CMK (cell line): ENCODE results near the gene PRSS12.

ENCODE experiments used
- DNase-seq: peaks from one replicate; pipeline ENCODE4 v3.0.0-alpha.2; 2010; ENCODE audit warnings: low read depth

The PRSS12 gene

DNA sequence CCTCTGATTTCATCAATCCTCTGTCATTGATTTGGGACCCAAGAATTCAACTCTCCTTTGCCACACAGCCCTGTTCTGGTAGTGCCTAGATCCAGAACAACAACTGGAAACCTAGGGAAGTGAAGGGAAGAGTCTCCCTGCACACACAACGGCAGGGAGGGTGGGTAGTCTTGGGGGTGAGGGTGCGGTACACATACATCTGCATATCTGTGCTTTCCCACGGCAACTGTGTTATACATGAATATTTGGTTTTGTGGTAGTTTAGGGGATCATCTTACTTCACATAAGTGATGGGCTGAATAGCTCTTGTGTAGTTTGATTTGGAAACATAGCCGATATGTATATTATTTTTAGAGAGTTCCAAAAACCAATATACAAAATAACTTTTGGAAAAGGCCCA, 3.3 kb upstream of the PRSS12 start:
- no peak for DNase-seq

DNA sequence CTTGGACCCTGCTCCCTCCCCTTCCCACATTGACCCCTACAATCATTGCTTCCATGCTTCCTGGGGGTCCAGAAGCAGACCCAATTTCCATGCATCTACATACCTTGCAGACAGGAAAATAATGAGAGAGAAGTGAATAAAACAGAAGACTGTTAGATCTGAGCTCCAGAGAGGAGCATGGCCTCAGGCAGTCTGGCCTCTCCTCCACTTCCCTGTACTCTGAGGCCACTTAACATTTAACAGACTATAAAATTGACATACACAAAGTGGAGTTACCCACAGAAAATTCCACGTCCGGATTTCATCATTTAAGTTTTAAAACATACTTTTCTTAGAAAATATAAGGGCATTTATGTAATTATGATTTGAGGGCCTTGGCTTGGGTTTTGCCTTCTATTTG, 2.1 kb upstream of the PRSS12 start:
- DNase-seq, result no peak

DNA sequence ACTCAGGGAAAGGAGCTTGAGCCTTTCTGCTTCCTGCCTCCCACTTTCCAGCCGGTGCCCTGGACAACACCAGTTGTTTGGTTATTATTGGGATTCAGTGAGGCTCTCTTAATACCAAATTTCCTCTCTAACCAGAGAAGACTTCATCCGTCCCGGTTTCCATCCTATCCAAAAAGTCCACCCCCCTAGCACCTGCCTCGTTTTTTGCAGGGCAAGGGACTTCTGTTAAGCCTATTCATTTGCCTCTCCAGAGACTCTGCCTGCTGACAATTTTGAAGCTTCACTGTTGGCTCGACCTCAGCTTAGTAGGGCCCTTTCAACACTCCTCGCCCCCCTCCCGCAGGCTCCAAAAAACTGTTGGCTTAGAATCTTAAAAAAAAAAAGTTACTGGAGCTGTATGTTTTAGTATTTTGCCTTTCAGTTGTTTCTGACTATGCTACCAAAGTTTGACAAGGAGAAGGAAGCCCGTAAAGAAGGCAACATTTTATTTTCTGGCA, 779 bp upstream of the PRSS12 start:
- no peak for DNase-seq

DNA sequence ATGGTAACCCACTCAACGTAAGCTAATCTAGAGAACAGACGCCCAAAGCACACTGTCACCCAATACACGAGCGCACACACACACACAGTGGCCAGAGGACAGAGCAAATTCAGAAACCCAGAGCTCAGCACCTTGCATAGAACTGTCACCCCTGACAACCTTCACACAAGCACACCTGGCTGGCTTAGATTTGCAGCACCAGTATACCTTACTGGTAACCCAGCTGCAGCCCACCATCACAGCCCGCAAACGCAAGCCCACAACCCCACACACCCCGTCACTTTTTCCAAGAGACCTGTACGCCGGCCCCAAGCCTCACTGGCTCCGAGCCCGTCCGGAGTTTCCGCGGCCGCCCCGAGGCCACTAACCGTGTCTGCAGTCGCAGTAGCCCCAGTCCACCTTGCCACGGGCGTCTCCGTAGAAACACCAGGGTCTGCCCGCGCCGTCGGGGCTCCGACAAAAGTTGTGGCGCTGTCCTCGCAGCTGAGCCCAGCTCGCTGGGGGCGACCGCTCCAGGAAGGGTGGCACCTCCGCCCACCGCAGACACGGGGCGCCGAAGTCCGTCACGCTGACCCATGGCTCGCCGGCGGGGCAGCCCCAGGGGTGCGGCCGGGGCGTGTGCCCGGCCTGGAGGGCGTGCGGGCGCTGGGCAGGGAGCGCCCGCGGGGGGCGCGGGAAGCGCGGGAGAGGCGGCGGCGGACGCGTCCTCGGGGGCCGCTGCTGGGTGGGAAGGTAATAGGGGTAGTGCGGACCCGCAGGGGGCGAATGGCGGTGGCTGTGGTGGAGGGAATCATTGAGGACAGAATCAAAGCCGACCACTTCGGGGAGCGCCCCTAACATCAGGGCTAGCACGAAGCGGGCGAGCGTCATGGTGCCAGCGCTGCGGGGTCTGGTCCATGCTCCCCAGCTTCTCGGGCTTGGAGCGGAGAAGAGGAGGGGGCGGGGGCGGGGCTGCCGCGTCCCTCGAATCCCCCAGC, 664 bp downstream of the PRSS12 start:
- no peak for DNase-seq

DNA sequence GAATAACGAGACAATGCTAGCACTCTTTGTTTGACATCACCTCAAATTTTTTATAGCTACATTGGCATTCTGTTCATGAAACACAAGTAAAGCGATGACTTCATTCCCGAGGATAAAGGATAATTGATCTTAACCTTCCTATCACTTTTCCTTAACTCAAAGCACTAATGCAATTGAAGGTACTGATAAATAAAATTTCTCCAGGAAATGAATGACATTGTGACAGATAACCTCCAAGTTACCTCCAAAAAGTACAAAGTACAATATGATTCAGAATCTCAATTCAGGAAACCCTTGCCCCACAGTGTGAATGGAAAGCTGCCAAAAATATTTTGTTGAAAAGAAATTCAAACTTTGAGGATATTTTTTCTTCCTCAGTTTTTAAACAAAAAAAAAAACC, 1.8 kb downstream of the PRSS12 start:
- DNase-seq, result no peak

DNA sequence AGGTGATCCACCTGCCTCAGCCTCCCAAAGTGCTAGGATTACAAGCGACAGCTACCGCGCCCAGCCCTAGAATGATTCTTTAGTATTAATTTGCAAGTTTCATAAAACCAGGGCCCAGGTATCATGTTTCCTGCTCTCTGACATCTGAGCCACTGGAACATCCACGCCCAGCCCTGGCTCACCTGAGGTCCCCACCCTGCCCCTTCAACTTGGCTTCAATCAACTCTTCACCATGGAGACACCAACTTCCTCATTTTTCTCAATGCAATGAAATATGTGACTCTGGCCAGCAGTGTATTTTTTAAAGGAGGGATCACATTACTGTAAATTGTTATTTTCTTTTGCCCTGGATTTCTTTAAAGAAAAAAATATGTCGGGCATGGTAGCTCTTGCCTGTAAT, 3.9 kb downstream of the PRSS12 start:
- DNase-seq, result no peak

DNA sequence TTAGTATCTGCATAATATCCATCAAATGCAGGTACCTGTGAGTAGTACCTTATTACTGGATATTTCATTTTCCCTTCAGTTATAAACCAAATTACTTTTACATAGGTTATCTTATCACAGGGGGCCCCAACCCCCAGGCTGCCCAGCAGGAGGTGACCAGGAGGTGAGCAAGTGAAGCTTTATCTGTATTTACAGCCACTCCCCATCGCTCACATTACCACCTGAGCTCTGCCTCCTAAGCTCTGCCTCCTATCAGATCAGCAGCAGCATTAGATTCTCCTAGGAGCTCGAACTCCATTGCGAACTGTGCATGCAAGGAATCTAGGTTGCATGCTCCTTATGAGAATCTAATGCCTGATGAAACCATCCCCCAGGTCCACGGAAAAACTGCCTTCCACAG, 6.3 kb downstream of the PRSS12 start:
- DNase-seq, result no peak

DNA sequence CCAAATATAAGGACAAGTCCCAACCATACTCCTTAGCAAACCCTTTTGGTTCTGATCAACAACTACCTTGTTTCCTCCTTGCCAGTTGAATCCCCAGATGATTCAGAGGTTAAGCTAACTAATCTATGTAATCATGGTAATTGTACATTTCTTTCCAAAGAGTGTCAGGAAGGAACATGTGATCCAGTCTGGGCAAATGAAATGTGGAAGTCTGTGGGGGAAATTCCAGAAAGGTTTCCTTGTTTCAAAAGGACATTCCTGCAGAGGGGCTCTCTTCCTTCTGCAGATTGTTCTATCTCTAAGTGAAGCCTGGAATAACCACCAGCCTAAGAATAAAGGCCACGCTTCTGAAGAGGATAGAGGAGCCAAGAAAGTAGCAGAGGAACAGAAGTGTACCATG, 7.0 kb downstream of the PRSS12 start:
- no peak for DNase-seq

DNA sequence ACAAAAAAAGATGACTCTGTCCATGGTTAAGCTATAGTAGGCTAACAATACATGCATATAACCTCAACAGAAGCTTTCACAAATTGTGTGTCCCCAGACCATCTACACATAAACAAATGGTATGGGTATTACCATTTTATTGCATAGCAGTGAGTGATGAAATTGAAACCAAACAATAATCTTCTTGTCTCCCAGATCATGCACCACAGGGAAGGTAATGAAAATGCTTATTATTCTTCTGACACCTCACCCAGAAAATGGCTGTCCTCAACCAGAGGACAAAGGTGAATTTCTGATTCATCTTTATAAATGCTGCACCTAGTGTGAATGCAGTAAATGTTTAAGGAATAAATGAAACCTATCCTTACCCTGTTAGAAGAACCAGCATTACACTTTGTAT, 8.0 kb downstream of the PRSS12 start:
- no peak for DNase-seq

DNA sequence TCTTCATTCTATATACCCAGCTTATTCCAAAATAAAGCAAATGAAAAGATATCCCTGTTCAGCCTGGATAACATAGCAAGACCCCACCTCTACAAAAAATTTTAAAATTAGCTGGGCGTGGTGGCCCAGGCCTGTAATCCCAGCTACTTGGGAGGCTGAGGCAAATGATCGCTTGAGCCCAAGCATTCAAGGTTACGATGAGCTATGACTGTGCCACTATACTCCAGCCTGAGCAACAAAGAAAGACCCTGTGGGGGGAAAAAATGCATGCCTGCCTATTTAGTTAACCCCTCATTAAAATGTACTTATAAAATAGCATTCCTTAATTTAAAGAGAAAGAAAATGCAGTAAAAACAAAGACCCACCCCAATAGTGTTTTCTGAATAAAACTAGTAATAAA, 9.3 kb downstream of the PRSS12 start:
- DNase-seq, result no peak

DNA sequence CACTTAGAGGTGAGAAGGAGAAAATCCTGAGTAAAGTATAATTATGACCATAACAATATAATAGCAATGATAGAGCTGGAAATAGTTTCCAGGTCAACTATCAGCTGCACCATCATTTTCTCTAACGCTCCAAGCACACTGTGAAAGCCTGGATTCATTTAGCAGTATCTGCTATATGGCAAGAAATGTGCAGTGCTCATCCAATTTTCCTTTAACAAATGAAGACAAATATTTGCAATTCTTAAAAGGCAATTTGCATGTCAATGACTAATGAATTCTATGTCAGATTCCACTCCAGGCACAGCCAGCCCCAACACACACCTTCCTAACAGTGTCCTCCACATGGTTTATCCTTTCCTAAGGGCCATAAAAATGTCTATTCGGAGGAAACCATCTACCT, 12.7 kb downstream of the PRSS12 start:
- no peak for DNase-seq

DNA sequence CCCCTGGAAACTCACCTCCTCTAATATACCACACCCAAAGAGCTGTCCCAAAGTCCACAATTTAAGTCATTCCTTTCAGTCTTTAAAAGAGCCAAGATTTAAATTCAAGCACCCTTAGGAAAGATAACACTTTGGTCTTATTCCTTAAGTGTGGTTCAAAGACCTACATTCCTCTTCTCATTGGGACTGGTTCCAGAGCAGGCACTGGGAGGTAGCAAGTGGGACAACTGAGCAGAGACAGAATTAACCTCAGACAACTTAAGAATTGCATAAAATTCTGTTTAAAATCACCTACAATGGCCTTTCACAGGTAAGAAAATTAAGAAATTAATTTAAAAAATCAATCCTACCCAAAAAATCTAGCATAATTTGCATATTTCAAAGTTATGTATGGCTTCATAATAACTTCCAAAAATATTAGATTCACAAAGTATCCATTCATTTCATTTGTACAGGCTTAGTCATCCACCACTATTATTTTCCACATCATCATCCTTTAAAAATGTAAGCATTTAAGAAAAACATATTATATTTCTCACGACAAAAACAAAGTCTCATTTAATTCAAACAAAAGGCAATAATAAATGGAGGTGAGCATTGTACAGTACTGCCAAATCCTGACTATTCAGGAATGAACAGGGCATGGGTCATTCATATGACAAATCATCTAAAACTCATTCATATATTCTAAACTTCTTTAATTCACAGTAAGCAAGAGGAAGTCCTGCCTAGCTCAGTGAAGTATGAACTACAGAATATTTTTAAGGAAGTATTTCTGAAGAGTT, 13.6 kb downstream of the PRSS12 start:
- DNase-seq, result no peak

DNA sequence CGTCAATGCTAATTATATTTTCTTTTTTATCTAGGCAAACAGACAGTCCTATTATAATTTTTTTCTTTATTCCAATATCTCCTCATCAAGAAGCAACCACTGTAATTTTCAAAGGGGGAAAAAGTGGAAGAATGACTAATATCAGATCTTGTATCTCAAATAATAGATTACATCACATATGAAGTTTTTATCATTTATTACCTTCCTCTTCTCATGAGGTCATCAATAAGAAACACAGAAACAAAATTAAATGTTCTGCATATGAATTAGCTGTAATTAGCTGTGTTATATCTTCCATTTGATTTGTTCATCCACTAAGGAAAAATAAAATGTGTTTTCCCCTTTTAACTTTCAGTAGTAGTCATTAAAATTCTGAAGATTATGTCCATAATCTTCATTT, 14.3 kb downstream of the PRSS12 start:
- no peak for DNase-seq

DNA sequence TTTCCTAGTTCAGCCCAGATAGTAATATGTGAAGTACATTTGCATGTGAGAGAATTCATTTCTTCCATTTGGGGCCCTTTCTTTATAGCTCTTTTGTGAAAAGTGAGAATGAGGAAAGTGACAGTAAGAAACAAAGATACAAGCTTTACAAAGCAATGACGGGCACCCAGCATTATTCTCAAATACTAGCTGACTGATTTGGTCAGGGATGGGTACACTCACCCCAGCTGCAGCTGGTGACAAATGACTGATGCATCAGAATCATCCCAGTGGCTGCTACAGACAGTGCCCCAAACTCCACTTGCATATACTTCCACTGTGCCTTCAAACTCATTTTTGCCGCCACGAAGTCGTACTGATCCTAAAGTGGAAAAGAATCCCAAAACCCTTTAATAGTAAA, 14.8 kb downstream of the PRSS12 start:
- DNase-seq, result no peak

DNA sequence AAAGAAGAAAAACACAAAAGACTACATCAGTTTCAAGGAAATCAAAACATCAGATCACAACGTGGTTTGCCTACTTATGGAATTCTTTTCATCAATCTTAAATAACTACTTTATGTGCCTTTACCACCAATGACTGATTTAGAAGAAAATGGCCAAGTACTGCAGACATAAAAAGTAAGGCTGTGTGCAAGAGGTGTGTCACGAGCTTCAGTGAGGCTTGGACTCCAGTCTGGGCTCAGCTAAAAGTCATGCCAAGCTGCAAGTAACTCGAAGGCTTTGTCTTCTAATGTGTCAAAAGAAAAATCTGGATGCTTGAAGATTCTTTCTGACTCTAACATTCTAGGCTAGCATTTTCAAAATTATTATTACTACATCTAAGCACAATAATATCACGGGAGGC, 17.0 kb downstream of the PRSS12 start:
- DNase-seq, result no peak

DNA sequence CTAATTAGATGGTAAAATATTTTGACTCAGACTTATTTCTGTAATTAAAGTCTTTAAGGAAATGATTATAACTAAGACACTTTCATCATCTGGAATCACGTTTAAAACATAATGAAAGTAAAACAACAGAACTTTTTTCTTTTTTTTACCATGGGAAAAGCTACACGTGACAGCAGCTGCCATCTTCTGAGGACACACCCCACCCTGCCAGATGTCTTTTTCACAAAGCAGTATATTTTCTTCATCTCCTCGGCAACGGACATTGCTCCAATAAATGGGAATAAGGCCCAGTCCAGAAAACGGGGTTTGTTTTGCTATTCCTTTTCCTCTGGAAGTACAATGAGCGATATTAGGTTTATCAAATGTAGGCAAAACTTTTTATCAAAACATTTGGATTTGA, 17.5 kb downstream of the PRSS12 start:
- DNase-seq, result no peak

DNA sequence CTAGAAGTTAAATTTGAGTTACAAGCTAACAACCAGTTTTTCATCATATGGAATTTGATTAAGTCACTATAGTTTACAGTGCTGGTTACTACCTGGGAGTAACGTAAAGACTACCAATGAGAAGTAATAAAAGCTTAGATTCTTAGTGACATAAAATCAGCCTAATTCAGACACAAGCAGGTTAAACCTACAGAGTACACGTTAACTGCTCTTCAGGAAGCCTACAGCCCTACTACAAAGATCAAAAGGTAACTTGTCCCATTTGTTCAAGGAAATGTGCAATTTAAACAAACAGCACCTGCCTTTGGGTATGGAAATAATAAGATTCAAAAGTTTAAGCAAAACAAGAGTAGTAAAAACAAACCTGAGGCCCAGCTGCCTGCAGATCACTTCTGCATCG, 21.5 kb downstream of the PRSS12 start:
- no peak for DNase-seq

DNA sequence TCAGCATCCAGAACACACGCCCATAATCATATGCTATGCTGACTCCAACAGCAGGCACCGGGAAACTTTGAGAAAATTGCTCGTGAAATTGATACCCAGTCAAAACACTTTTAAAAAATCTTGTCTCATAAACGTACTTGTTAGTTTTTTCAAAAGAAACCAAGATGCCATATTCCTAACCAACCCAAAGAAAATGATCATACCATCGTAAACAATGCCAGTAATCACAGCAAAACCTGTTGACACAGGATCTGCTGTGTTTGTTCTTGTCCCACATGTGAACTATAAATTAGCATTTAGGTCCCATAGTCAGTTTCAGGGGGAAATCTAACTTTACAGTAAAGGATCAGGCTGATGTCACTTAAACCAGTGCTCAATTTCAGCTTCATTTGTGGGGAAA, 23.0 kb downstream of the PRSS12 start:
- no peak for DNase-seq

DNA sequence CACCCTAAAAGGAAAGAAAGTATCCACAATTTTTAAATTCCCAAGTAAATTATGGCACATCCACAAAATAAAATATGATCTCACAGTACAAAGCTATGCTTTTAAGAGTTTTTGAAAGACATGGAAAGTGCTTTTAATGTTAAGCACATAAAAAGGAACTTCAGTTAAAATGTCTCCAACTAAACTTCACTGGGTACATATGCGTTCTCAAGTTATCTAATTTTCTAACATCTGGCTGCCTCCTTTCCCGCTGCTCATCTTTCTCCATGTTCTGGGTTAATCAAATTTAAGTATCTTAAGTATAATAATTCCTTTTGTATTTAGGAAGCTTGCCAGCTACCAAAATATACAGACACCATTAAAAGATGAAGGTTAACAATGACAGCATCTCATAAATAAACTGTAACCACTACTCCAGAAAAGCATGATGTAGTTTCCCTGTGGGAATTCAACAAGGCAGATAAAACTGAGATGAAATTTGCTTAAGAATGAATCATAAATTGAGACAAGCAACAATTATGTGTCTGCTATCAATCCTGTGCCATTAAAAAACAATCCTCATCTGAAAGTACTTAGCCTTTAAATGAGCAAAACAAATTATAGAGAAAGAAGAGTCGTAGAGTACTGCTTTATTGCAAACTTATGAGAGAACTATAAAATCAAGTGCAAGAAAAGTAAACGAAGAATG, 25.1 kb downstream of the PRSS12 start:
- no peak for DNase-seq

DNA sequence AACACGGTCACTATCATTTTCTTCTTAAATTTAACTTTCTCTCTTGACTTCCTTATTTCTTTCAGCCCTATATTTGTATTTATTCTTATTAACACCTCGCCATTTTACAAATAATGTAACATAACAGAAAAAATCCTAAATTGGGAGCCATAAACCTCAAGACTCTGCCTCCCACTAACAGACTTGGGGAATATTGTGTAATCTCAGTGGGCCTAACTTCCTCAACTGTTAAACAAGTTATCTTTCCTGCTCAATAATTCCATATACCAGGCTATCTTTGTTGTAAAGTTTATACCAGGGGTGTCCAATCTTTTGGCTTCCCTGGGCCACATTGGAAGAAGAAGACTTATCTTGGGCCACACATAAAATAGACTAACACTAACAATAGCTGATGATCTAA, 26.2 kb downstream of the PRSS12 start:
- DNase-seq, result no peak

DNA sequence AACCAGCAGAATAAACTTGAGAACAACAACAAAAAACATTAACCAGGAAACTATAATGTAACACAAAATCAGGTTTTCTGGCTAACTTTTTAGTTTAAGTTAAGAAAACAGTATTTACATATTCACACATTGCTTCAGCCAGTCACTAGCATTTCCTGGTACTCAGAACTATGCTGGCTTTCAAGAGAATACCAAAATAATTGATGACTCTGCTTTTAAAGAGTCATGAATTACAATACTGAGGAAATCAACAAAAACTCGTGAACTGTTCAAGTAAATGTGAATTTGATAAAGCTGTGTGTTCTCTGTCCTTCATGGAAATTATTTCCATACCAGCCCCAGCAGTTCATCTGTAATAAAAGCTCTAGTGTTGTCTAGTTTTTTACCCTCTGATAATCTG, 27.4 kb downstream of the PRSS12 start:
- DNase-seq, result no peak

DNA sequence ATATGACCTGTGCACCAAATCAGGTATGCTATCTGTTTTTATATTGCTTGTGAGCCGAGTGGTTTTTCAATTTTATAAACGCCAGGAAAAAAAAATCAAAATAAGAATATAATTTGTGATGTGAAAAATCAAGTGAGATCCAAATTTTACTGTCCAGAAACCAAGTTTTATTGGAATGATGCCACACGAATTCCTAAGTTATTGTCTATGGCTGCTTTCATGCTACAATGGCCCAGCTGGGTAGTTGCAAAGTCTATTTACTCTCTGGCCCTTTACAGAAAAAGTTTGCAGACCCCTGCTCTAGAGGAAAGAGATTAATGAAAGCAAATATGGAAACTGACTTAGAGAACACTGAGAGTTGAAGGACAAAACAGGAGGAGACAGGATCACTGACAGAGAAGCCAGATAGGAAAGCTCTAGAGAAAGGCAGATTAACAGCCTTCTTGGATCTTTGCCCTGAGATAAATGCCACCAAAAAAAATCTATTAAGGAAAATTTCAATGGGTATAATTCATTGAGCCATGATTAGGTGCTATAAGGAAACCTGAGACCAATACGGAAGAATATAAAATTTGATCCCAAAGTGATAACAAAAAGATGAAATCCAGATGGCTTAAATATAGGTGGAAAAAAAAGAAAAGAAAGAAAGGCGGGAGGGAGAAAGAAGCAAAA, 29.8 kb downstream of the PRSS12 start:
- DNase-seq, result no peak
